HEK293 (cell line): ENCODE data around the gene JOSD1.

ENCODE experiments used
- BCL11A ChIP-seq: fragments of 450-650 bp; formaldehyde crosslinking; IDR thresholded peaks from 2 replicates; pipeline ENCODE4 v1.5.1; 2016; ENCODE audit warnings: low read depth, missing biosample characterization, missing genetic modification characterization
- EGR2 ChIP-seq: fragments of 450-650 bp; formaldehyde crosslinking; IDR thresholded peaks from 2 replicates; pipeline ENCODE4 v1.5.1; 2016; ENCODE audit warnings: low read depth, missing biosample characterization, missing genetic modification characterization
- GLI2 ChIP-seq: fragments of 450-650 bp; formaldehyde crosslinking; IDR thresholded peaks from 2 replicates; pipeline ENCODE4; 2017; ENCODE audit warnings: missing biosample characterization, missing genetic modification characterization, low read depth, borderline replicate concordance
- HOXA7 ChIP-seq: sonication (generic); formaldehyde crosslinking; IDR thresholded peaks from 2 replicates; pipeline ENCODE4 v1.8.1; 2022; ENCODE audit warnings: missing genetic modification reagents, borderline replicate concordance
- MYNN ChIP-seq: fragments of 450-650 bp; formaldehyde crosslinking; IDR thresholded peaks from 2 replicates; pipeline ENCODE4 v1.5.1; 2016; ENCODE audit warnings: missing biosample characterization, missing genetic modification characterization, borderline replicate concordance
- OSR2 ChIP-seq: fragments of 450-650 bp; formaldehyde crosslinking; IDR thresholded peaks from 2 replicates; pipeline ENCODE4 v1.5.1; 2016; ENCODE audit warnings: missing biosample characterization, missing genetic modification characterization
- PBX3 ChIP-seq: sonication (generic); formaldehyde crosslinking; IDR thresholded peaks from 2 replicates; pipeline ENCODE4 v1.8.1; 2022; ENCODE audit warnings: mild to moderate bottlenecking, moderate library complexity, missing genetic modification reagents
- PRDM10 ChIP-seq: fragments of 450-650 bp; formaldehyde crosslinking; IDR thresholded peaks from 2 replicates; pipeline ENCODE4 v1.5.1; 2016; ENCODE audit warnings: missing biosample characterization, missing genetic modification characterization
- TCF7L2 ChIP-seq: IDR thresholded peaks from 2 replicates; pipeline ENCODE4 v1.6.1; 2011; ENCODE audit warnings: low read depth, mild to moderate bottlenecking, inconsistent platforms, low read length, moderate library complexity, borderline replicate concordance
- TSHZ1 ChIP-seq: fragments of 450-650 bp; formaldehyde crosslinking; IDR thresholded peaks from 2 replicates; pipeline ENCODE4 v1.5.1; 2016; ENCODE audit warnings: missing biosample characterization, missing genetic modification characterization, borderline replicate concordance
- ZFP37 ChIP-seq: fragments of 450-650 bp; formaldehyde crosslinking; IDR thresholded peaks from 2 replicates; pipeline ENCODE4 v1.5.1; 2016; ENCODE audit warnings: missing biosample characterization, missing genetic modification characterization
- ZNF132 ChIP-seq: fragments of 450-650 bp; formaldehyde crosslinking; IDR thresholded peaks from 2 replicates; pipeline ENCODE4 v1.5.1; 2017; ENCODE audit warnings: missing biosample characterization, missing genetic modification characterization, borderline replicate concordance
- ZNF174 ChIP-seq: fragments of 450-650 bp; formaldehyde crosslinking; IDR thresholded peaks from 2 replicates; pipeline ENCODE4 v1.5.0; 2017; ENCODE audit warnings: missing biosample characterization, mild to moderate bottlenecking, missing genetic modification characterization
- ZNF23 ChIP-seq: fragments of 450-650 bp; formaldehyde crosslinking; IDR thresholded peaks from 2 replicates; pipeline ENCODE4 v1.5.1; 2016; ENCODE audit warnings: missing biosample characterization, missing genetic modification characterization, borderline replicate concordance
- ZNF37A ChIP-seq: fragments of 450-650 bp; IDR thresholded peaks from 2 replicates; pipeline ENCODE4 v1.5.1; 2018; ENCODE audit warnings: missing biosample characterization, missing genetic modification characterization
- ZNF426 ChIP-seq: fragments of 450-650 bp; formaldehyde crosslinking; IDR thresholded peaks from 2 replicates; pipeline ENCODE4 v1.5.1; 2017; ENCODE audit warnings: missing biosample characterization, missing genetic modification characterization, mild to moderate bottlenecking, inconsistent platforms, moderate library complexity
- ZNF514 ChIP-seq: fragments of 450-650 bp; formaldehyde crosslinking; IDR thresholded peaks from 2 replicates; pipeline ENCODE4 v1.5.1; 2016; ENCODE audit warnings: missing biosample characterization, missing genetic modification characterization
- ZNF544 ChIP-seq: fragments of 450-650 bp; formaldehyde crosslinking; IDR thresholded peaks from 2 replicates; pipeline ENCODE4 v1.5.0; 2017; ENCODE audit warnings: missing biosample characterization, missing genetic modification characterization
- ZNF585B ChIP-seq: fragments of 450-650 bp; formaldehyde crosslinking; IDR thresholded peaks from 2 replicates; pipeline ENCODE4 v1.5.1; 2016; ENCODE audit warnings: missing biosample characterization, missing genetic modification characterization
- ZNF596 ChIP-seq: fragments of 450-650 bp; IDR thresholded peaks from 2 replicates; pipeline ENCODE4 v1.5.0; 2018; ENCODE audit warnings: missing biosample characterization, mild to moderate bottlenecking, missing genetic modification characterization, moderate library complexity
- ZNF776 ChIP-seq: fragments of 450-650 bp; formaldehyde crosslinking; IDR thresholded peaks from 2 replicates; pipeline ENCODE4 v1.5.0; 2017; ENCODE audit warnings: missing biosample characterization, missing genetic modification characterization, borderline replicate concordance
- ZSCAN16 ChIP-seq: fragments of 450-650 bp; formaldehyde crosslinking; IDR thresholded peaks from 2 replicates; pipeline ENCODE4 v1.5.1; 2016; ENCODE audit warnings: missing biosample characterization, missing genetic modification characterization
- ZSCAN30 ChIP-seq: fragments of 450-650 bp; IDR thresholded peaks from 2 replicates; pipeline ENCODE4 v1.5.1; 2018; ENCODE audit warnings: missing biosample characterization, mild to moderate bottlenecking, missing genetic modification characterization, moderate library complexity
- ZXDB ChIP-seq: fragments of 450-650 bp; formaldehyde crosslinking; IDR thresholded peaks from 2 replicates; pipeline ENCODE4 v1.5.1; 2016; ENCODE audit warnings: missing biosample characterization, missing genetic modification characterization
- TF ChIP-seq, protein P1 (sequence below): fragments of 450-650 bp; formaldehyde crosslinking; IDR thresholded peaks from 2 replicates; pipeline ENCODE4 v1.5.1; 2016; ENCODE audit warnings: missing biosample characterization, missing genetic modification characterization
- TF ChIP-seq, protein P2 (sequence below): fragments of 450-650 bp; formaldehyde crosslinking; IDR thresholded peaks from 2 replicates; pipeline ENCODE4 v1.5.1; 2016; ENCODE audit warnings: missing biosample characterization, missing genetic modification characterization
- TF ChIP-seq, protein P3 (sequence below): fragments of 450-650 bp; formaldehyde crosslinking; IDR thresholded peaks from 2 replicates; pipeline ENCODE4 v1.5.1; 2016; ENCODE audit warnings: missing biosample characterization, missing genetic modification characterization, low read depth

The JOSD1 gene

GRCh38 chr22:38705235-38706100 is 4.7 kb upstream of the JOSD1 start, which contains the start of gene GTPBP1 (continued):
- TF ChIP-seq TSHZ1 (no peak), ZXDB (tag by site-specific recombination) (peak; percentile 78), ZNF174 (no peak), ZNF544 (tag by site-specific recombination) (no peak), ZNF514 (tag by site-specific recombination) (no peak), PRDM10 (tag by site-specific recombination) (peak; percentile 84), ZNF776 (no peak), ZNF37A (no peak), ZNF596 (tag by site-specific recombination) (no peak), ZFP37 (tag by site-specific recombination) (no peak), ZNF426 (tag by site-specific recombination) (no peak), ZSCAN30 (no peak), ZNF132 (tag by site-specific recombination) (no peak), ZNF585B (tag by site-specific recombination) (no peak), MYNN (no peak), GLI2 (tag by site-specific recombination) (no peak), BCL11A (tag by site-specific recombination) (no peak), TCF7L2 (no peak), ZNF23 (tag by site-specific recombination) (no peak), EGR2 (peak; percentile 81), ZSCAN16 (tag by site-specific recombination) (no peak), OSR2 (tag by site-specific recombination) (peak; percentile 74), PBX3 (CRISPR knock-in tag) (peak; percentile 100), HOXA7 (CRISPR knock-in tag) (no peak)
- TF ChIP-seq, protein P1, sequence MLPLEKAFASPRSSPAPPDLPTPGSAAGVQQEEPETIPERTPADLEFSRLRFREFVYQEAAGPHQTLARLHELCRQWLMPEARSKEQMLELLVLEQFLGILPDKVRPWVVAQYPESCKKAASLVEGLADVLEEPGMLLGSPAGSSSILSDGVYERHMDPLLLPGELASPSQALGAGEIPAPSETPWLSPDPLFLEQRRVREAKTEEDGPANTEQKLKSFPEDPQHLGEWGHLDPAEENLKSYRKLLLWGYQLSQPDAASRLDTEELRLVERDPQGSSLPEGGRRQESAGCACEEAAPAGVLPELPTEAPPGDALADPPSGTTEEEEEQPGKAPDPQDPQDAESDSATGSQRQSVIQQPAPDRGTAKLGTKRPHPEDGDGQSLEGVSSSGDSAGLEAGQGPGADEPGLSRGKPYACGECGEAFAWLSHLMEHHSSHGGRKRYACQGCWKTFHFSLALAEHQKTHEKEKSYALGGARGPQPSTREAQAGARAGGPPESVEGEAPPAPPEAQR, result no peak
- TF ChIP-seq, protein P2, sequence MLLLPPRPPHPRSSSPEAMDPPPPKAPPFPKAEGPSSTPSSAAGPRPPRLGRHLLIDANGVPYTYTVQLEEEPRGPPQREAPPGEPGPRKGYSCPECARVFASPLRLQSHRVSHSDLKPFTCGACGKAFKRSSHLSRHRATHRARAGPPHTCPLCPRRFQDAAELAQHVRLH (tag by site-specific recombination), result no peak
- TF ChIP-seq, protein P3, sequence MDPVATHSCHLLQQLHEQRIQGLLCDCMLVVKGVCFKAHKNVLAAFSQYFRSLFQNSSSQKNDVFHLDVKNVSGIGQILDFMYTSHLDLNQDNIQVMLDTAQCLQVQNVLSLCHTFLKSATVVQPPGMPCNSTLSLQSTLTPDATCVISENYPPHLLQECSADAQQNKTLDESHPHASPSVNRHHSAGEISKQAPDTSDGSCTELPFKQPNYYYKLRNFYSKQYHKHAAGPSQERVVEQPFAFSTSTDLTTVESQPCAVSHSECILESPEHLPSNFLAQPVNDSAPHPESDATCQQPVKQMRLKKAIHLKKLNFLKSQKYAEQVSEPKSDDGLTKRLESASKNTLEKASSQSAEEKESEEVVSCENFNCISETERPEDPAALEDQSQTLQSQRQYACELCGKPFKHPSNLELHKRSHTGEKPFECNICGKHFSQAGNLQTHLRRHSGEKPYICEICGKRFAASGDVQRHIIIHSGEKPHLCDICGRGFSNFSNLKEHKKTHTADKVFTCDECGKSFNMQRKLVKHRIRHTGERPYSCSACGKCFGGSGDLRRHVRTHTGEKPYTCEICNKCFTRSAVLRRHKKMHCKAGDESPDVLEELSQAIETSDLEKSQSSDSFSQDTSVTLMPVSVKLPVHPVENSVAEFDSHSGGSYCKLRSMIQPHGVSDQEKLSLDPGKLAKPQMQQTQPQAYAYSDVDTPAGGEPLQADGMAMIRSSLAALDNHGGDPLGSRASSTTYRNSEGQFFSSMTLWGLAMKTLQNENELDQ, result no peak
